Activated effector memory CD4-positive, alpha-beta T cell treated with anti-CD3 and anti-CD28 coated beads, Interleukin-2, amount 50 U/mL, for 16 hours (primary cell): ENCODE data around the gene ABHD17A.
A peak's percentile ranks its signal among the peaks of the same experiment; 100 is the strongest.

ENCODE experiments used
- DNase-seq: peaks from one replicate; pipeline ENCODE4 v3.0.0-alpha.2; 2020

ABHD17A gene

DNA sequence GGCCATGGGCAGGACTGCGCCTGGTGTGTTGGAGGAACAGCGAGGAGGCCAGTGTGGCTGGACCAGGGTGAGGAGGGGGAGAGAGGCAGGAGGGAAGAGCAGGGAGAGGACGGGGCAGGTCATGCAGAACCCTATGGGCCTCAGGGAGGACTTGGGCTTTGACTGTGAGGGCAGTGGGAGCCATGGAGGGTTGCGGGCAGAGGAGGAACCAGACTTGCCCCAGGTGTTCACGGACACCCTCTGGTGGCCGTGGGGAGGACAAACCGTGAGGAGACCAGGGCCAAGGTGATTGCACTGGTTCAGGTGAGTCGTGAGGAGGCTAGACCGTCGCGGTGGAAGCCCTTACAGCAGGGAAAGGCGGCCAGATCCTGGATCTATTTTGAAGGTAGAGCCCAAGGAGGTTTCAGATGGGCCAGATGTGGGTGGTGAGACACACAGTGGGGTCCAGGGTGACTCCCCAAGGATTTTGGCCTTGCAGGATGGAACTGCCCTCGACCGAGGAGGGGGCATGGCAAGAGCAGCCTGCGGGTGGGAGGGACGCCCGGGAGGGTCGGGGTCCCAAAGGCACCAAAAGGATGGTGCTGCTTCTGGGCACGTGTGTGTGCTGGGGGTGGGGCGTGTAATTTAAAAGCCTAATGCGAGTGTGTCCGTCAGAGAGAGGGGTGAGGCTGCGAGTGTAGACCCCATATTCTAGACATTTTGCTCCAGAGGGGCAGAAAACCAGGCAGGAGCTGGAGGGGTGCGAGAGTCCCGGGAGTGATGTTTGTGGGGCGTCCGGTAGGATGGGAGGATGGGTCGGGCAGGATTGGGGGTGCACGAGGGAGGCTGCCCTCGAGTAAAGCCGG, 34.3 kb downstream of the ABHD17A start:
- DNase-seq: no peak

DNA sequence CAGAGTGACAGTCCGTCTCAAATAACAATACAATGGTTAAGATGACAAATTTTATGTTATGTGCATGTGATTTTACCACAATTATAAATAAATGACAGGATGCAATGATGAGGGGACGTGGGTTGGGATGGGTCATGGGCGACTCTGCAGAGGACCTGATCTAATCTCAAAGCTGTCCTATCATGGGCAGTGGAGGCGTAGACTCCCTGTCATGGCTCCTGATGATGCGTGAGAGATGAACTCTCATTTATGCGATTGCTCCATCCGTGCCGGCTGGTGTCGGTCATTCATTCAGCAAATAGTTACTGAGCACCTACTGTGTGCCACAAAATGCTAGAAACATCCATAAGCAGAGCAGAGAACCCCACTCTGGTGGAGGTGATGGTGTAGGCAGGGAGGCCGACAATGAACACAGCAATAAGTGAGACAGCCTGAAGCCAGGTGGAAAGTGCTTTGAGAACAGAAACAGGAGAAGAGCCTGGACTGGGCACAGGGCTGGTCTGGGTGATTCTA, 35.4 kb downstream of the ABHD17A start:
- no peak for DNase-seq

GRCh38 chr19:1849132-1849474, 36.2 kb downstream of the ABHD17A start:
- no peak for DNase-seq

DNA sequence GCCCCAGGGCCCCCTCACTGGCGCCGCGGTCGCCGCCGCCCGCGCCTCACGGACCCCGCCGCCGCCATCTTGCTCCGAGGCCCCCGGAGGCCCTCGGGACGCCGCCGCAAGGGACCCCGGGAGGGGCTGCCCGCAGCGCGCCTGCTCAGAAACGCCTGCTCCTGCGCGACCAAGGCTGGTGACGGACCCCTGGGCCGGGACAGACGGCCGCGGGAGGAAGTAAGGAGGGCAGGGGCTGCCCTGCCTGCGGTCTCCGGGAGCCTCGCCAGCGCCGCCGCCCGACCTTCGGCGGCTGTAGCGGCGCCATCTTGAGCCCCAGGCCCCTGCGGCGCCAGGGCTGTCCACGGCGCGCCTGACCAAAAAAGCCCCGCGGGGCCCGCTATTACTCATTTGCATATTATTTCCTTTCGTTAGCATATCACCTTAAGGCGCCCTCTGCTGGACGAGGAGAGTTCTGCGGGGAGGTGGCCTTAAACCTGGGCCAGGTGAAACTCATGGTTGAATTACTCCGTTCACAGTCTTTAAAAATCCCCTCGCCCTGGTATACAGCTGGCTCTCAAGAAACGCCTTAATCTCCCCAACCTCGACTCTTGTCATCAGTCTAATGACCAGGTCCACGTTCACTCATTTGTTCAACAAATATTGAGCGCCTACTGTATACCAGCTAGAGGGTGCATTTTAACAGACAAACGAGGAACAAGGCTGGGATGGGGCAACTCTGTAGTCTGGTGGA, 36.7 kb downstream of the ABHD17A start, which contains the start of gene REXO1:
REXO1 (minus strand) TSS at position 85 of the 733 bp plus-strand sequence. CDS start 125 bp downstream, outside the sequence.
- DNase-seq: peak; percentile 99

DNA sequence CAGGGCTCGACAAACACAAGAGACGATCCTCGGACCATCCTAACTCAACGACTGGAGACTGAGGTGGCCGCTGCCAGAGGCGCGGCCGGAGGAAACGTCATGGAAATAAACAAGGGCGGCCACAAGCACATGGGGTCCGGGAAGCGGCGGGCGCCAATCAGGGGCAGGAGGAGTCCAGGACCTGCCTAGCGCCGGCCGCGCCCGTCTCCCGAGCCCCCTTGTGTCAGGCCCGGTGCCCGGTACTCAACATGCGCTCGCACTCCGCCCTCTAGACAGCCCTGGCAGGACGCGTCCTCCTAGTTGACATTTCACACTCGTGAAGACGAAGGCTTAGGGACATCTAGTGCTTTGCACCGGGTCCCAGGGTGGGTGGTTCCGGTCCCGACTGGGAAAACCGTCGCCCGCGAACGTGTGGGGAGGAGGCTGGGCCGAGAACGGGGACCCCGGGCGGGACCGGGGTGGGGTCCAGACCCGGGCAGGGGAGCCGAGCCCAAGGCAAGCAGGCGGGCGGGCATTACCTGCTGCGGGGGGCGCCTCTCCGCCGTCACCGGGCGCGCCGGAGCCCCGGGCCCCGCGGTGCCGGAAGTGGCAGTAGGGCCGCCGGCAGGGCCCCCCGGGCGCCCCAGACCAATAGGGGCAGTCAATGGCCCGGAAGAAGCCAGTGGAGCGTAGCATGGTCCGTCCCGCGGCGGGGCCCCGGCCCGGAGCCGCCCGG, 37.5 kb downstream of the ABHD17A start:
- DNase-seq: peak; percentile 75

DNA sequence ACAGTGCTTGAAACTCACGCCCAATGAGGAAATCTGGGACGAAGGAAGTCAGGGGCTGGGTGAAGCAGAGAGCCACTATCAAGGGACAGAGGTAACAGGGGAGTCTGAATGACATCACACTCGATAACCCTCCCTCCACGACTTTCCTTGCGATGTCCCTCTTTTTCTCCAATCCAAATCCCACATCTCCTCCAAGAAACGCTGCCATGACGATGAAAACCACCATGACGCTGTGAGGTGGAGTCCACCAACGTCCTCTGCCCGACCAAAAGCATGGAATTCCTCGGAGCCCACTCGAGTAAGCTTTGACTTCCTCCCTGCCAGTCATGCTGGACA, 38.0 kb downstream of the ABHD17A start:
- no peak for DNase-seq

DNA sequence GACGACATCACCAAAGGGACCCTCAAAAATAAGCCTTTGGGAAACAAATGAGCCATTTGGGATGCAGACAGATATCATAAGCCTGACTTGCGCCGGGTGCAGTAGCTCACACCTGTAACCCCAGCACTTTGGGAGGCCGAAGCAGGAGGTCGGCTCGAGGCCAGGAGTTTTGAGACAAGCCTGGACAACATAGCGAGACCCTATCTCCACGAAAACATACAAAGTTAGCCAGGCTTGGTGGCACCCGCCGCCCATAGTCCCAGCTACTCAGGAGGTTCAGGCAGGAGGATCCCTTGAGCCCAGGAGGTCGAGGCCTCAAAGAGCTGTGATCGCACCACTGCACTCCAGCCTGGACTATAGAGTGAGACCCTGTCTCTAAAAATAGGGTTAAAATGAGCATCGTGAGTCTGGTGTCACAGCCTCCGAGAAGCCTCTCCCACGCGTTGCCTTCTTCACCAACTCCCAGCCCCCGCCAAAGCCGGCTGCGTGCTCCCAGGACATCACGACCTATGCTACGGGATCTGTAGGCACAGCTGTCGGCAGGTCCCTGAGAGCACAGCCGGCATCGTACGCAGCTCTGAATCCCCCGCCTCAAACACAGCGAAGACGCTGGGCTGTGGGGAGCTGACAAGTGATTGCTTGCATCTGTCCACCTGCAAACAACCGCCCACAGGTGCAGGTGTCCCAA, 38.6 kb downstream of the ABHD17A start:
- no peak for DNase-seq

- no peak for DNase-seq
These were observed 39.7 kb downstream of the ABHD17A start for GRCh38 chr19:1845642-1846041.

DNA sequence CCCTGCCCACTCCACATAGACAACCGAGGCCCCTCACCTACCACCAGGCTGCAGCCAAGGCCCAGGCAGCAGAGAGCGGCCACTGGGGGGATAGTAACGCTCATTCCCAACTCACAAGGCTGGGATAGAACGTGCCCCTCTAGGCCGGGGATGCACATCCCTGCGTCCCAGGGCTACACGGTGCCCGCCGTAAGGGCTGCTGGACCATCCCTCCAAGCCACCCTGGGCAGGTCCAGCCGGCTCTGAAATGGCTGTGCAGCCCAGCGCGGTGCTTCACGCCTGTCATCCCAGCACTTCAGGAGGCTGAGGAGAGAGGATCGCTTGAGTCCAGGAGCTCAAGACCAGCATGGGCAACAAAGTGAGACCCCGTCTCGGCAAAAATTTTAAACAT, 40.2 kb downstream of the ABHD17A start:
- no peak for DNase-seq

DNA sequence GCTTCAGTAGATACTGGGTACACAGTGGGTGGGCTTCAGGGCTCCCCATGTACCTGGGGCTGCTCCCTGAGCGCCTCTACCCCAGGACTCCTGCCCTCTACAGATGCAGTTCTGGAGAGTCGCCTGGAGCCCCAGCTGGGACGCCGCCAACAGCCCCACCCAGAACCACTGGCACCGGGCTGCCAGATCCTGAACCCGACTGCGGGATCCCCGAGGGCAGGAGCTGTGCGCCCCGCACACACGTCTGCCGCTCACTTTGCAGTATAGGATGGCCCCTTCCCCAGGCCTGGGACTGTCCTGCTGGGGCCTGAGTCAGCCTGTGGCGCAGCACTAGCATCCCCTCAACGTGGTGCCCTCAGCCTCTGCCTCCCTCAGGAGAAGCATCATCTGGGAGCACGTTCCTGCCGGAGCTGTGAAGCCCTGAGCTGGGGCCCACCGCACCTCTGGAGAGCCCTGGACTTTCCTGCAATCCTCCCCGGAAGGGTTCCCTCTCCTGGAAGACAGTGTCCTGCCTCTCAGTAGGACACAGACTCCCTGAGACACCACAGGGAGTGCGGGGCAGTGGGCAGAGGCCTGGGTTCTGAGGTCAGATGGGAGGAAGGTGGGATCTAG, 40.7 kb downstream of the ABHD17A start:
- no peak for DNase-seq

DNA sequence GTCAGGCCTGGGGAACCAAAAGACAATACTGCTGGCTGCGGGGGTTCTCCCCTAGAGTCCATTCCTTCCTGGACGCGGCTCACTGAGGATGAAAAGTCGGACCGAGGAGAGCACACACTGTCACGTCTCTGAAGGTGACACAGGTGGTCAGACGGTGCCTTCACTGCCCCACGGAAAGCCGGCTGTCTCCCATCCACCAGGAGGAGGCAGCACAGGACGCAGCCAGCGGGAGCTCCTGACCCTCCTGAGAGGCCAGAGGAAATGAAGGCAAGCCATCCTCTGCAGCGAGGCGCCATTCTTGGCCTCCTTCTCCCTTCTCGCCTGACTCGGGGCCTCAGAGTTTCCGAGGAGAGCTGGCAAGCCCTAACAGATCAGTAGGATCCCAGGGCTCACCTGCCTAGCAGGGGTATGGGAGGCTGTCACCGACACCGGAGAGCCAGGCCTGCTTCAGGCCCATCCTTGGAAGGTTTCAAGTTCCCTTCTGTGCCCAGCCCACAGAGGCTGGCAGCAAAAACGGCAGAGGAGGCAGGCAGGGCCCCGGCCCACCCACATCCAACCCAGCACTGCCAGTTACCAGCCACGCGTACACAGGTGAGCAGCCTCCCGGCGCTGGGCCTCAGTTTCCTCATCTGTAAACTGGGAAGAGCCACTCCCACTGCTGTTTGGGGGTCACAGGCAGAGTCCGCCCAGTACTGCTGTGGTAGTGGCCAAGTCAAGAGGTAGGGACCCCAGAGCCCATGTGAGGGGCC, 41.5 kb downstream of the ABHD17A start:
- DNase-seq: no peak

DNA sequence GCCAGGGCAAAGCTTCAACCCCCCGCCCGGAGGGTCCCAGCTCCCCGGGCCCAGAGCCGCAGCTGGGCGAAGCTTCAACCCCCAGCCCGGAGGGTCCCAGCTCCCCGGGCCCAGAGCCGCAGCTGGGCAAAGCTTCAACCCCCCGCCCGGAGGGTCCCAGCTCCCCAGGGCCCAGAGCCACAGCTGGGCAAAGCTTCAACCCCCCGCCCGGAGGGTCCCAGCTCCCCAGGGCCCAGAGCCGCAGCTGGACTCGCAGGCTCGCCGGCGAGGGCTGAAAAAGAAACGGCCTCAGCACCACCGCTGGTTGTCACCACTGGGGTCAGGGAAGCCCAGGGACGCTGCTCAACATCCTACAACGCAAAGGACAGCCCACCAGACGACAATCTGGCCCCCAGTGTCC, 42.2 kb downstream of the ABHD17A start:
- no peak for DNase-seq

- no peak for DNase-seq
These were observed 43.9 kb downstream of the ABHD17A start for GRCh38 chr19:1841209-1841924.

DNA sequence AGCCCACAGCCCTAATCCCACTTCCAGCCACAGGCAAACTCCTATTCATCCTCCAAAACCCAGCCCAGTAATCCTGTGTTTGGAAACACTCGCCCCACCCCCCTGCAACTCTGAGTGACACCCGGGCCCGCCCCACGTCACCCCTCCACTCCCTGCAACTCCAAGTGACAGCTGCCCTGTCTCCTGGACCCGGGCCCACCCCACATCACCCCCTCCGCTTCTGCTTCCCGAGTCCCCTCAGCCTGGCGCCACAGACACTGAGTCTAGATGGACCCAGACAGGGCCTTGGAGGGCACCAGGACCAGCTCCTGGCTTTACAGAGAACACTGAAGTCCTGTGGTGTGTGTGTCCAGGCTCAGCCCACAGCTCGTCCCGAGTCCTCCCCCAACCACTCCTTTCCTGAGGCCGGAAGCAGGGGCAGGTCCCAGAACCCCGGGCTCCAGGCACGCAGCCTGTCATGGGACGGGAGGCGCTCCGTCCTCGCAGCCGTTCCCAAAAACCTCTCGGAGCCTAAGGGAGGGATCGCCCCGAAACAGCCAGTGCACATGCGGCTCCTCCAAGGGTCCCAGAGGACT, 44.7 kb downstream of the ABHD17A start:
- DNase-seq: no peak

DNA sequence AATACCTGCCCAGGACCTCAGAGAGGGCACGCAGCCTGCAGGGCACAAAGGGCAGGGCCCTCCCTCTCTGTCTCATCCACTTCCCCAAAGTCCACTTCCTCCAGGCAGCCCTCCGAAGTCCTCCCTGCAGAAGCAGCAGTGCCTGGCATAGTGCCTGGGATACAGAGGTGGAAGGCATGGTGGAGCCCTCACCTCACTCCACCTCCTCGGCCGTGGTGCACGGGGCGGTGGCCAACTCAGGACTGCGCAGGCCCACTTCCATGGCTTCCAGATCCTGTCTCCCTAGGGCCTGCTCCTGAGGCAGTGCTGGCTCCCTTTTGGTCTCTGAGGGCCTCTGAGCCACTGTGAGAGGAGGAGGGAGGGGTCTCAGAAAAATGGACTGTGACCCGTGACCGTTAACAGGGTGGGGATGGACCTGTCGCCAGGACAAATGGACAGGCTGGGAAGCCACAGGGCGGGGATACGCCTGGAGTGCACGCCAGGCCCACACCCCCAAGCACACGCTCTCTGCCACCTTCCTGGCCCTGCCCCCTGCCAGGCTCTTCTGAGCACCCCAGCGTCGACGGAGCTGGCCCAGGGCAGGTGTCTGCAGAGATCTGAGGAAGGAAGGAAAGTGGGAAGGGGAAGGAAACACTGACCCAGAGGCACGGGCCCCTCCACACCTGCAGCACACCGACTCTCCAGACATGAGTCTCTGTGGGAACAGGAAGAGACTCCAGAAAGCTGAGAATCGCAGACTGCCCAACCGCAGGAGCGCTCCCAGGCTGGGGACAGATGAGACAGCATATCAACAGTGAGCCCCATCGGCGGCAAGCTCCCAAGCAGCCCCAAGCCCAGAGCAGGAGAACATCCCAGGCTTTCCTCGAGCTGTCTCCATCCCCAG, 45.4 kb downstream of the ABHD17A start:
- no peak for DNase-seq

GRCh38 chr19:1837625-1838105, 47.6 kb downstream of the ABHD17A start:
- DNase-seq: peak; percentile 87

- DNase-seq: no peak
These were observed 48.1 kb downstream of the ABHD17A start for GRCh38 chr19:1837222-1837565.

DNA sequence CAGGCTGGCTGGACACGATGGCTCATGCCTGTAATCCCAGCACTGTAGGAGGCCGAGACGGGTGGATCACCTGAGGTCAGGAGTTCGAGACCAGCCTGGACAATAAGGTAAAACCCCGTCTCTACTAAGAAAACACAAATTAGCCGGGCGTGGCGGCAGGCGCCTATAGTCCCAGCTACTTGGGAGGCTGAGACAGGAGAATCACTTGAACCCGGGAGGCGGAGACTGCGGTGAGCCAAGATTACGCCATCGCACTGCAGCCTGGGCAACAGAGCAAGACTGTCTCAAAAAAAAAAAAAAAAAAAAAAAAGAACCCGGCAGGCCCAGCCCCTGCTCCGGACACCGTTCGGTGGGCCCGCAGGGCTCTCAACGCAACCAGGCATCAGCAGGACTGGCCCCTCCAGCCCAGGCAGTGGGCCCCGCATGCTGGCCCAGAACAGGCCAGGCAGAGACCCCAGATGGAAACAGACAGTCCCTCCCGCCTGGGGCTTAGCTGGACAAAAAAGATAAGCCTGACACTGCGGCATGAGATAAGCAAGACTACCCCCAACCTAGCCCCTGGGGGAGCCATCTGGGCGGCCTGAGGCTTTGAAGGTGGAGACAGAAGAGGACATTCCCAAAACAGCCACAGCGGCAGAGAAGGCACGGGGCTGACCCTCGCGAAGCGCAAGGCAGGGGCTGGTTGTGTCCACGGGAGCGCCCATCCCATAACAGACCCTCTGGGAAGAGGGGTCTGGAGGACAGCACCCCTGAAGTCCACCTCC, 48.7 kb downstream of the ABHD17A start:
- no peak for DNase-seq

DNA sequence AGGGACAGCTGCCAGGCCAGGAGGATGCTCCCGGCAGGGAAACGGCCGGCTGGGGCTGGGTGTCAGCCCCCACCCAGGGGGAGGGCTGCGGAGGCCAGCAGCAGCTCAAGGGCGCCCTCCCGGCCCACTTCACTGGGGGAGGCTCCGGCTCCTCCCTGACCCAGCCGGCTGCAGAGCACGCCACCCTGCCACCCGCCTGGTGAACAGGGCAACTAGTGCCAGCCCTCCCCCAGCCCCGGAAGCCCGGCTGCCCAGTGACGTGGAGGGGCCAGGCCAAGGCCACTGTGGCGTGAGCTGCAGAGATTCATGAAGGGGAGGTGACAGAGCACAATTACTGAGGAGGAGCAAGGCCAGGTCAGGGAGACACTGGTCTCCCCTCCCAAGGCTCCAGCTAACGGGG, 51.8 kb downstream of the ABHD17A start:
- no peak for DNase-seq
